IMR-90 (cell line): ENCODE results near the gene PLB1. TPM values are rescaled to one million over a fixed set of nuclear protein-coding genes. Genes with fewer than 3 reads are reported as not detected.

Source experiments
- ATAC-seq: fragments of 200-7000 bp; cut with Tn5 transposase; 2 replicates; pipeline ENCODE4 v1.9.1; 2020; ENCODE audit warnings: low read depth, mild to moderate bottlenecking, moderate library complexity
- BruUV-seq: library from RNA; stranded (reverse); fragments of 400-500 nt; replicated peaks from 2 replicates; lab custom pipeline; 2021; lab: Mats Ljungman, UMichigan
- CTCF ChIA-PET: fragments of 300-600 bp; formaldehyde crosslinking; extraction: SDS; loops from one replicate; lab custom pipeline; 2021; ENCODE audit warnings: antibody characterized with exemption; lab: Yijun Ruan, JAX
- POLR2A ChIA-PET: fragments of 300-600 bp; sonication (Branson Sonifier 250); formaldehyde crosslinking; loops from one replicate; lab custom pipeline; 2022; ENCODE audit warnings: antibody characterized with exemption; ENCODE audit not compliant: unreplicated experiment; lab: Charles Lee
- DNase-seq: peaks from one replicate; pipeline ENCODE4 v3.0.0; 2013
- H2AFZ ChIP-seq: replicated peaks from 2 replicates; pipeline ENCODE3; 2013; ENCODE audit warnings: low read length, mild to moderate bottlenecking; ENCODE audit not compliant: poor library complexity
- H2AK5ac ChIP-seq: 2 replicates; pipeline ENCODE4 v1.6.1; 2013; ENCODE audit warnings: low read depth, low read length, inconsistent platforms
- H2AK9ac ChIP-seq: replicated peaks from 2 replicates; pipeline ENCODE3; 2013; ENCODE audit warnings: mild to moderate bottlenecking, low read depth, low read length, moderate library complexity; ENCODE audit not compliant: poor library complexity
- H2BK120ac ChIP-seq: 2 replicates; pipeline ENCODE4 v1.6.1; 2013; ENCODE audit warnings: low read depth, low read length, inconsistent platforms
- H2BK15ac ChIP-seq: 3 replicates; pipeline ENCODE4 v1.6.1; 2013; ENCODE audit warnings: low read depth, low read length, inconsistent platforms
- H2BK20ac ChIP-seq: 2 replicates; pipeline ENCODE4 v1.6.1; 2013; ENCODE audit warnings: low read depth, mild to moderate bottlenecking, inconsistent platforms, low read length, moderate library complexity
- H2BK5ac ChIP-seq: 2 replicates; pipeline ENCODE4 v1.6.1; 2013; ENCODE audit warnings: mild to moderate bottlenecking, low read depth, low read length, inconsistent platforms; ENCODE audit not compliant: poor library complexity, severe bottlenecking
- H3K14ac ChIP-seq: replicated peaks from 2 replicates; pipeline ENCODE4 v1.6.1; 2013; ENCODE audit warnings: low read depth, low read length, inconsistent platforms
- H3K18ac ChIP-seq: 2 replicates; pipeline ENCODE4 v1.6.1; 2013; ENCODE audit warnings: low read depth, low read length, control low read depth
- H3K23ac ChIP-seq: 2 replicates; pipeline ENCODE4 v1.6.1; 2013; ENCODE audit warnings: low read depth, low read length, inconsistent platforms
- H3K27ac ChIP-seq: 2 replicates; pipeline ENCODE4 v1.5.1; 2013; ENCODE audit warnings: mild to moderate bottlenecking, control low read depth, low read length; ENCODE audit not compliant: insufficient read depth
- H3K27me3 ChIP-seq: 2 replicates; pipeline ENCODE4 v1.6.1; 2013; ENCODE audit warnings: low read length; ENCODE audit not compliant: control insufficient read depth, insufficient read depth
- H3K36me3 ChIP-seq: 2 replicates; pipeline ENCODE4 v1.6.1; 2013; ENCODE audit warnings: low read length, mixed read lengths; ENCODE audit not compliant: control insufficient read depth, insufficient read depth
- H3K4ac ChIP-seq: 2 replicates; pipeline ENCODE4 v1.6.1; 2013; ENCODE audit warnings: low read depth, low read length, inconsistent platforms
- H3K4me1 ChIP-seq: 2 replicates; pipeline ENCODE4 v1.6.1; 2013; ENCODE audit warnings: low read length, mixed read lengths; ENCODE audit not compliant: control insufficient read depth, insufficient read depth
- H3K4me2 ChIP-seq: 2 replicates; pipeline ENCODE4 v1.6.1; 2013; ENCODE audit warnings: low read depth, mild to moderate bottlenecking, control low read depth, low read length, moderate library complexity
- H3K4me3 ChIP-seq: 2 replicates; pipeline ENCODE4 v1.5.1; 2013; ENCODE audit warnings: low read depth, mild to moderate bottlenecking, control low read depth, low read length, moderate library complexity; ENCODE audit not compliant: insufficient read depth
- H3K56ac ChIP-seq: 2 replicates; pipeline ENCODE4 v1.6.1; 2013; ENCODE audit warnings: low read length, inconsistent platforms; ENCODE audit not compliant: insufficient read depth; ENCODE audit errors: extremely low read depth
- H3K79me1 ChIP-seq, 2 experiments: 2 replicates each; pipeline ENCODE4 v1.6.1; 2013; ENCODE audit warnings: low read length in 2 of 2, inconsistent platforms in 1 of 2, low read depth in 1 of 2
- H3K9ac ChIP-seq: 2 replicates; pipeline ENCODE4 v1.6.1; 2013; ENCODE audit warnings: low read depth, low read length, control low read depth
- H3K9me1 ChIP-seq: 2 replicates; pipeline ENCODE4 v1.6.1; 2013; ENCODE audit warnings: low read length, inconsistent platforms; ENCODE audit not compliant: insufficient read depth
- H3K9me3 ChIP-seq: 2 replicates; pipeline ENCODE4 v1.6.1; 2013; ENCODE audit warnings: low read length; ENCODE audit not compliant: control insufficient read depth, insufficient read depth
- H4K20me1 ChIP-seq: 2 replicates; pipeline ENCODE4 v1.6.1; 2013; ENCODE audit warnings: low read length, inconsistent platforms; ENCODE audit not compliant: insufficient read depth
- H4K5ac ChIP-seq: 2 replicates; pipeline ENCODE4 v1.6.1; 2013; ENCODE audit warnings: mild to moderate bottlenecking, low read depth, low read length, control low read depth
- H4K8ac ChIP-seq, 2 experiments: 2 replicates each; pipeline ENCODE4 v1.6.1; 2013; ENCODE audit warnings: low read depth in 2 of 2, low read length in 2 of 2, control low read depth in 1 of 2, inconsistent platforms in 1 of 2
- H4K91ac ChIP-seq: 2 replicates; pipeline ENCODE4 v1.6.1; 2013; ENCODE audit warnings: low read depth, low read length, inconsistent platforms; ENCODE audit not compliant: insufficient read depth
- BHLHE40 ChIP-seq: fragments of 150-350 bp; IDR thresholded peaks from 2 replicates; pipeline ENCODE4 v1.6.1; 2016; ENCODE audit warnings: mild to moderate bottlenecking, low read depth, low read length
- CEBPB ChIP-seq: IDR thresholded peaks from 2 replicates; pipeline ENCODE4 v1.6.1; 2012; ENCODE audit warnings: low read depth, low read length, improper control_type of control experiment
- CHD1 ChIP-seq: IDR thresholded peaks from 2 replicates; pipeline ENCODE4 v1.6.1; 2012; ENCODE audit warnings: low read depth, low read length, improper control_type of control experiment
- CTCF ChIP-seq: conservative IDR thresholded peaks from 2 replicates; pipeline ENCODE4 v1.5.1; 2012; ENCODE audit warnings: mild to moderate bottlenecking, low read depth, low read length, improper control_type of control experiment
- FOS ChIP-seq: fragments of 150-350 bp; IDR thresholded peaks from 2 replicates; pipeline ENCODE4 v1.6.1; 2016; ENCODE audit warnings: low read depth, low read length
- MAFK ChIP-seq: IDR thresholded peaks from 2 replicates; pipeline ENCODE4 v1.6.1; 2012; ENCODE audit warnings: low read depth, low read length, improper control_type of control experiment
- MAZ ChIP-seq: IDR thresholded peaks from 2 replicates; pipeline ENCODE4 v1.6.1; 2012; ENCODE audit warnings: low read depth, mild to moderate bottlenecking, low read length, improper control_type of control experiment, moderate library complexity, borderline replicate concordance
- NFE2L2 ChIP-seq: fragments of 150-350 bp; IDR thresholded peaks from 2 replicates; pipeline ENCODE4 v1.6.1; 2016; ENCODE audit warnings: low read depth, mild to moderate bottlenecking, low read length
- POLR2A ChIP-seq: IDR thresholded peaks from 2 replicates; pipeline ENCODE4 v1.6.1; 2012; ENCODE audit warnings: mild to moderate bottlenecking, low read depth, low read length
- RAD21 ChIP-seq: IDR thresholded peaks from 2 replicates; pipeline ENCODE4 v1.6.1; 2012; ENCODE audit warnings: low read length, improper control_type of control experiment
- RCOR1 ChIP-seq: IDR thresholded peaks from 2 replicates; pipeline ENCODE4 v1.6.1; 2012; ENCODE audit warnings: mild to moderate bottlenecking, low read length, improper control_type of control experiment; ENCODE audit not compliant: insufficient replicate concordance
- RFX5 ChIP-seq: IDR thresholded peaks from 2 replicates; pipeline ENCODE4 v1.8.0; 2012; ENCODE audit warnings: low read depth, mild to moderate bottlenecking, low read length, moderate library complexity
- SMC3 ChIP-seq: fragments of 150-350 bp; IDR thresholded peaks from 2 replicates; pipeline ENCODE4 v1.6.1; 2016; ENCODE audit warnings: low read depth, mild to moderate bottlenecking, antibody characterized with exemption, low read length, moderate library complexity
- USF2 ChIP-seq: fragments of 150-350 bp; IDR thresholded peaks from 2 replicates; pipeline ENCODE4 v1.6.1; 2017; ENCODE audit warnings: mild to moderate bottlenecking, antibody characterized with exemption, low read length, low read depth
- WGBS, 2 experiments: methylation state at CpG; one replicate each; pipeline versions ENCODE4 v1.1.5 to v1.1.7; 2013; ENCODE audit warnings: missing lambda C conversion rate in 2 of 2; ENCODE audit not compliant: insufficient read length in 1 of 2; ENCODE audit errors: extremely low coverage in 2 of 2; 5-methylcytosine and 5-hydroxymethylcytosine counted together
- dilution Hi-C: fragments of 300-500 bp; cut with HindIII; formaldehyde crosslinking; loops from one replicate; pipeline ENCODE4 v1.14.3; 2018; ENCODE audit warnings: low sequenced_read_pairs; ENCODE audit not compliant: unreplicated experiment
- in situ Hi-C: fragments of 300-500 bp; cut with MboI; formaldehyde crosslinking; loops from 3 replicates; pipeline ENCODE4 v1.14.3; 2019; ENCODE audit warnings: low sequenced_read_pairs, inconsistent platforms, mixed read lengths
- intact Hi-C: fragments of 100-400 bp; cut with micrococcal nuclease; formaldehyde crosslinking; loops from 2 replicates; pipeline ENCODE4 v1.10.0; 2022
- polyA plus RNA-seq, 3 experiments: library from polyadenylated mRNA; depleted of rRNA; stranded (reverse); fragments of >200 nt; gene quantifications; 2 replicates each; pipeline ENCODE4 v1.2.3, GENCODE V29; 2012; ENCODE audit warnings: low replicate concordance in 1 of 3
- total RNA-seq: library from RNA; depleted of rRNA; stranded (reverse); fragments of >200 nt; gene quantifications from 2 replicates; pipeline ENCODE4 v1.2.3, GENCODE V29; 2012

The PLB1 gene
- total and polyA plus RNA-seq, 2 of the 4 experiments (the other 2 are of a cell fraction): 0.74 to 0.90 TPM

GRCh38 chr2:28568036-28568435 is 72.2 kb downstream of the PLB1 start:
- Histone ChIP-seq H3K27me3 (no peaks in the 10 kb centered on the region), H3K4ac (no peak overlapping the region), H2BK15ac (no peak overlapping the region), H3K4me3 (no peak overlapping the region), H2BK120ac (no peak overlapping the region), H3K56ac (no peak overlapping the region), H3K27ac (no peak overlapping the region), H2BK20ac (no peak overlapping the region), H3K9me1 (no peaks in the 10 kb centered on the region), H3K79me1 (no peaks in the 10 kb centered on the region), H3K9ac (no peak overlapping the region), H3K14ac (no peak overlapping the region), H2BK5ac (no peak overlapping the region), H3K4me2 (no peak overlapping the region), H4K91ac (no peak overlapping the region), H2AFZ (no peak overlapping the region), H3K4me1 (0 out of 2 replicates have a peak, but pooled peaks cover 2% of the 10 kb centered on the region), H2AK5ac (no peak overlapping the region), H4K20me1 (no peaks in the 10 kb centered on the region), H4K8ac (no peak overlapping the region), H3K18ac (no peak overlapping the region), H3K9me3 (no peaks in the 10 kb centered on the region; the same call in 1 of the 2 replicates), H2AK9ac (no peak overlapping the region), H3K23ac (no peak overlapping the region), H3K36me3 (no peaks in the 10 kb centered on the region), H4K5ac (no peak overlapping the region)
- BruUV-seq: no TSS peak
- DNase-seq (no peak), ATAC-seq (no peak)
- dilution Hi-C loops: no loop called here
- ChIA-PET CTCF (interaction anchor here (1.6 to 2.7 kb wide), 3 partner anchors 16 to 184 kb away, joined by 5 to 11 read pairs (median 7); partner anchors contain the start of gene PPP1CB), POLR2A (interaction anchor here (0.7 kb wide), 1 partner anchor 191 kb away, joined by 4 read pairs; no protein-coding TSS in a partner anchor)
- intact Hi-C loops: loop anchor here (5.0 to 10.0 kb wide), 2 partner anchors 224 to 863 kb away; no protein-coding TSS in a partner anchor
- in situ Hi-C loops: no loop called here
- TF ChIP-seq RCOR1 (no peak), USF2 (no peak), RFX5 (no peak), RAD21 (no peak), MAFK (no peak), CEBPB (no peak), CTCF (no peak), BHLHE40 (no peak), SMC3 (no peak), FOS (no peak), POLR2A (no peak), NFE2L2 (no peak), CHD1 (no peak), MAZ (no peak)
- no CpG with 5 or more reads among the region's 2 CpGs for WGBS, 2 experiments
